Mucosa of rectum (tissue), 2 donors: ENCODE data around the gene LIPT2.

ENCODE experiments used
- H3K27ac ChIP-seq, 2 donors: one replicate each; pipeline ENCODE4 v1.7.0; 2013; ENCODE audit warnings: inconsistent platforms in 2 of 2, low read depth in 2 of 2, low read length in 2 of 2
- H3K27me3 ChIP-seq, 2 donors: one replicate each; pipeline ENCODE4 v1.7.0; 2013; ENCODE audit warnings: low read length in 2 of 2; ENCODE audit not compliant: control insufficient read depth in 2 of 2, insufficient read depth in 2 of 2
- H3K36me3 ChIP-seq, 2 donors: one replicate each; pipeline ENCODE4 v1.7.0; 2013; ENCODE audit warnings: low read length in 2 of 2; ENCODE audit not compliant: control insufficient read depth in 2 of 2, insufficient read depth in 2 of 2
- H3K4me1 ChIP-seq, 2 donors: one replicate each; pipeline ENCODE4 v1.7.0; 2013; ENCODE audit warnings: low read length in 2 of 2, mild to moderate bottlenecking in 1 of 2; ENCODE audit not compliant: control insufficient read depth in 2 of 2, insufficient read depth in 2 of 2
- H3K4me3 ChIP-seq, 2 donors: one replicate each; pipeline ENCODE4 v1.7.0; 2013; ENCODE audit warnings: low read length in 2 of 2
- H3K9ac ChIP-seq, 2 donors: one replicate each; pipeline ENCODE4 v1.7.0; 2013; ENCODE audit warnings: low read length in 2 of 2, low read depth in 1 of 2, mild to moderate bottlenecking in 1 of 2
- H3K9me3 ChIP-seq, 2 donors: one replicate each; pipeline ENCODE4 v1.7.0; 2013; ENCODE audit warnings: low read length in 2 of 2; ENCODE audit not compliant: control insufficient read depth in 2 of 2
- donor health status: healthy.
- donor health status: Normal muscosa, but diverticular disease.

The LIPT2 gene

GRCh38 chr11:74505911-74506310 is 12.4 kb upstream of the LIPT2 start:
- Histone ChIP-seq H3K36me3 (no peaks in the 10 kb centered on the region), H3K9ac (no peak overlapping the region), H3K9me3 (peaks cover 0 to 7% of the 10 kb centered on the region in 2 donors), H3K27ac (no peak overlapping the region), H3K4me3 (no peak overlapping the region), H3K4me1 (peaks cover 0 to 3% of the 10 kb centered on the region in 2 donors), H3K27me3 (no peaks in the 10 kb centered on the region)

DNA sequence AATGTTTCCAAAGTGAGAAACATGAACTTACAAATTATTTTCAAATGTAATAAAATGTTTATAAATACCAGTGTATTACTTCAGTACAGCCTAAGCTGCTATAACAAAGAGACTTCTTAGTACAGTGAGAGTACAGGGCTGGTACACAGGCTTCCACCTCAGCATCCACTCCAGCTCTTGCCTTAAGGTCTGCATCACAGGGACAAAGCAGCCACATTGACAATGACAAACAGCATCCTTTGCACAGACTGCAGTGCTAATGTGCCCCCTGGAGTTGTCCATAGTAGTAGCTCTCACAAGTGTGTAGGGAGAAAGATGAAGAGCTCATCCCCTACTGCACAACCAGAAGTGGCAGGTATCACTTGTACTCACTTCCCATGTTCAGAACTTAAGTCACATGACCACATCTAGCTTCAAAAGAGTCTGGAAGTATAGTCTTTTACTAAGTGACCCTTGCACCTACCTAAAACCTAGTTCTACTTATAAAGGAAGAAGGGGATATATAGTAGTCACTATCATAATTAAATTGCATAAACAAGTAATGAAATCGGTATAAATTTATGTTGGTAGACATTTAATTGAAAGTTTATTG is 10.7 kb upstream of the LIPT2 start:
- Histone ChIP-seq H3K4me3 (no peak overlapping the region), H3K27me3 (no peaks in the 10 kb centered on the region), H3K36me3 (no peaks in the 10 kb centered on the region), H3K4me1 (peaks cover 0 to 3% of the 10 kb centered on the region in 2 donors), H3K27ac (no peak overlapping the region), H3K9me3 (peaks cover 0 to 7% of the 10 kb centered on the region in 2 donors), H3K9ac (no peak overlapping the region)

DNA sequence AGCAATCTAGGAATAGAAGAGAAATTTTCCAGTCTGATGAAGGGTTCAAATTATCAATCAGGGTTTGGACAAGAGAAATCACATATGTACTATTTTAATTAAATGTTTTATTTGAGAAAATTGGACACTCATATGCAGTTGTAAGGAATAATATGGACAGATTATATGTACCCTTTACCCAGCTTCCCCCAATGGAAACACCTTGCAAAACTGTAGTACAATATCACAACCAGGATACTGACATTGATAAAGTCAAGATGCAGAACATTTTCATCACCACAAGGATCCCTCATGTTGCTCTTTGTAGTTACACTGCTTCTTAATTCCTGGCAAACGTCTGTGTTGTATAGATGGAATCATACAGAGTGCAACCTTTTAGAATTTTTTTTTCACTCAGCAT is 1.4 kb upstream of the LIPT2 start:
- H3K4me1 ChIP-seq = peaks cover 6 to 9% of the 10 kb centered on the region in 2 donors
- H3K27ac ChIP-seq = no peak overlapping the region
- no peaks in the 10 kb centered on the region for H3K27me3 ChIP-seq
- no peaks in the 10 kb centered on the region for H3K36me3 ChIP-seq
- no peak overlapping the region for H3K9ac ChIP-seq
- H3K9me3 ChIP-seq = no peaks in the 10 kb centered on the region
- H3K4me3 ChIP-seq = no peak overlapping the region

GRCh38 chr11:74493791-74494630 is 487 bp upstream of the LIPT2 start:
- H3K4me3 ChIP-seq = peak overlapping the region; percentile 83 to 86
- peak overlapping the region; percentile 89 to 98 for H3K9ac ChIP-seq
- H3K4me1 ChIP-seq = peaks cover 6 to 9% of the 10 kb centered on the region in 2 donors
- no peaks in the 10 kb centered on the region for H3K9me3 ChIP-seq
- peak overlapping the region; percentile 99 to 100 for H3K27ac ChIP-seq
- no peaks in the 10 kb centered on the region for H3K27me3 ChIP-seq
- H3K36me3 ChIP-seq = no peaks in the 10 kb centered on the region

GRCh38 chr11:74492084-74492483 is 1.4 kb downstream of the LIPT2 start:
- Histone ChIP-seq H3K9me3 (no peaks in the 10 kb centered on the region), H3K9ac (no peak overlapping the region), H3K27ac (no peak overlapping the region)

GRCh38 chr11:74490941-74491340 is 2.6 kb downstream of the LIPT2 start:
- Histone ChIP-seq H3K27ac (no peak overlapping the region), H3K4me3 (no peak overlapping the region), H3K36me3 (no peaks in the 10 kb centered on the region), H3K9me3 (no peaks in the 10 kb centered on the region), H3K4me1 (peaks cover 6 to 9% of the 10 kb centered on the region in 2 donors), H3K27me3 (no peaks in the 10 kb centered on the region), H3K9ac (no peak overlapping the region)

More at GRCh38 chr11:74492084-74492483, 1.4 kb downstream of the LIPT2 start:
- Histone ChIP-seq H3K36me3 (no peaks in the 10 kb centered on the region), H3K27me3 (no peaks in the 10 kb centered on the region), H3K4me1 (peaks cover 6 to 9% of the 10 kb centered on the region in 2 donors), H3K4me3 (no peak overlapping the region)

DNA sequence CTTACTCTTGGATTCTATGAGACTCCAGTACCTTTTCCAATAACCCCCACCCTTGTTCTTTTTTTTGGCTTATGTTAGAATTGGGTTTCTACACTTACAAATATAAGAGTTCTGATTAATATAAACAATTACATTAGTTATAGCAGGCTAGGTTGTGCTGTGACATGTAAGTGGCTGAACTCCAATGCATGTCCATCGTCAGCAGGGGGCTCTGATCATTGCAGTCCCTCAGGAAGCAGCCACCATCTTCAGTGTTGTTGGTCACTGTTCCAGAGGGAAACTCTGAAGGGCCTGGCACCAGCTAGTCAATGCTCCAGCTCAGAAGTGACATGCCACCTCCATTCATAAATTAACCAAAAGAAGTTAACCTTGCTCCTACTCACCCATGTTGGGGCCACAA is 5.6 kb downstream of the LIPT2 start:
- Histone ChIP-seq H3K27ac (no peak overlapping the region), H3K9me3 (no peaks in the 10 kb centered on the region), H3K4me1 (peaks cover 0 to 3% of the 10 kb centered on the region in 2 donors), H3K36me3 (no peaks in the 10 kb centered on the region), H3K4me3 (no peak overlapping the region), H3K27me3 (no peaks in the 10 kb centered on the region), H3K9ac (no peak overlapping the region)

DNA sequence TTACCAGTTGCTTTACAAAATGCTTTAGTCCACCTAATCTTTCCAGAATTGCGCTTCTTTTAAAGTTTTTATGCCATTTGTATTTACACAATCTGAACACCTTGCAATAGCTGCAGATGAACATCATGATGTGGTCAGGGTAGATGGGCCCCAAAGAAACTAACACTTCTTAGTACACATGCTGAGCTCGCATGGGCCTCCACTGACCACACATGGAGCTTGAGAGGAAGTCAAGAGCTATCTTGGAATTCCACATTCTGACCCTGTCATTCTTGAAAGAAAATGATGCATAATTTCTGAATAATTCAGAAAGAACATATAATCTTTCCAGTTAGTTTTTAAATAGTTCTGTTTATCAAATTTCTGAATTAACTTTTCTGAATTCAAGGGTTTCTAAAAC is 7.7 kb downstream of the LIPT2 start:
- Histone ChIP-seq H3K9ac (no peak overlapping the region), H3K4me3 (no peak overlapping the region), H3K27me3 (no peaks in the 10 kb centered on the region), H3K9me3 (no peaks in the 10 kb centered on the region), H3K36me3 (no peaks in the 10 kb centered on the region), H3K27ac (no peak overlapping the region), H3K4me1 (no peaks in the 10 kb centered on the region)

DNA sequence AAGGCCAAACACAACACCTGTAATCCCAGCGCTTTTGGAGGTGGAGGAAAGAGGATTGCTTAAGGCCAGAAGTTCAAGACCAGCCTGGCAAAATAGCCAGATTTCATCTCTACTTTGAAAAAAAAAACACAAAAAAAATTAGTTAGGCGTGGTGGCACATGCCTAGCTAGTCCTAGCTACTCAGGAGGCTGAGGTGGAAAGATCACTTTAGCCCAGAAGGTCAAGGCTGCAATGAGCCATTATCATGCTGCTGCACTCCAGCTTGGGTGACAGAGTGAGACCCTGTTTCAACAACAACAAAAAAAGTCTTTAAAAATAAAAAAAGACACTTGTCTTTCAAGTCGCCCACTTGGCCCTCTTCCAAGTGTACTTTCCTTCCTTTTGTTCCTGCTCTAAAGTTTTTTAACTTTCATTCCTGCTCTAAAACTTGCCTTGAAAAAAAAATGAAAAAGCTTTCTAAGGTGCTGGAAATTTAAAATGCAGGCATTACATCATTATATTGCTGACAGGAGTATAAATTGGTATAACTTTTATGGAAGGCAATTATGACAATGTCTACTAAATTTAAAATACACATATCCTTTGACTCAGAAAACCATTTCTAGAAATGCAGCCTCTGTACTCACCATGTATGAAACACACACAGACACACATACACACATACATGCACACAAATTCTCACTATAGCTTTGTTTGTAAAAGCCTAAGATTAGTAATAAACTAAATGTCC is 12.7 kb downstream of the LIPT2 start:
- Histone ChIP-seq H3K9me3 (no peaks in the 10 kb centered on the region), H3K36me3 (no peaks in the 10 kb centered on the region), H3K27ac (no peak overlapping the region), H3K27me3 (no peaks in the 10 kb centered on the region), H3K9ac (peak overlapping the region in 1 of 2 donors; percentile 20), H3K4me1 (peaks cover 0 to 2% of the 10 kb centered on the region in 2 donors), H3K4me3 (no peak overlapping the region)

DNA sequence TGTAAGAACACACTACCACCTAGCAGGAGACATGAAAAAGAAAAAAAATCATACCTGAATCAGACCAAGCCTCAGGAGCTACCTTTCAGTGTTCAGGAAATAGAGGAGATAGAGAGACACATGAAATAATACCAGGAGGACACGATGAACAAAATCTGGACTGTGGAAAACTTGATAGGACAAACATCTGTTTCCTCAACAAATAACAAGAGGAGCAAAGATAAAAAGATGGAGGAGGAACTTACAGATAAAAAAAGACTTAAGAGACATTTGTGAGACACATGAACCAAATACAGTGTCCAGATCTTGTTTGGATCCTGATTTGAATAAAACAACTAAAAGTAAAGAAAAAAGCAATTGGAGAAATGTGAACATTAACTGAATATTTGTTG is 13.8 kb downstream of the LIPT2 start:
- Histone ChIP-seq H3K4me1 (peaks cover 0 to 2% of the 10 kb centered on the region in 2 donors), H3K4me3 (no peak overlapping the region), H3K9ac (no peak overlapping the region), H3K27me3 (no peaks in the 10 kb centered on the region), H3K36me3 (no peaks in the 10 kb centered on the region), H3K27ac (no peak overlapping the region), H3K9me3 (no peaks in the 10 kb centered on the region)
